ENCODE data around the gene KLC4. TPM values are rescaled to one million over a fixed set of nuclear protein-coding genes. Genes with fewer than 3 reads are reported as not detected.

Gene KLC4
- total RNA-seq, 2 experiments from 2014 or later, result 16.4 to 22.5 TPM

DNA sequence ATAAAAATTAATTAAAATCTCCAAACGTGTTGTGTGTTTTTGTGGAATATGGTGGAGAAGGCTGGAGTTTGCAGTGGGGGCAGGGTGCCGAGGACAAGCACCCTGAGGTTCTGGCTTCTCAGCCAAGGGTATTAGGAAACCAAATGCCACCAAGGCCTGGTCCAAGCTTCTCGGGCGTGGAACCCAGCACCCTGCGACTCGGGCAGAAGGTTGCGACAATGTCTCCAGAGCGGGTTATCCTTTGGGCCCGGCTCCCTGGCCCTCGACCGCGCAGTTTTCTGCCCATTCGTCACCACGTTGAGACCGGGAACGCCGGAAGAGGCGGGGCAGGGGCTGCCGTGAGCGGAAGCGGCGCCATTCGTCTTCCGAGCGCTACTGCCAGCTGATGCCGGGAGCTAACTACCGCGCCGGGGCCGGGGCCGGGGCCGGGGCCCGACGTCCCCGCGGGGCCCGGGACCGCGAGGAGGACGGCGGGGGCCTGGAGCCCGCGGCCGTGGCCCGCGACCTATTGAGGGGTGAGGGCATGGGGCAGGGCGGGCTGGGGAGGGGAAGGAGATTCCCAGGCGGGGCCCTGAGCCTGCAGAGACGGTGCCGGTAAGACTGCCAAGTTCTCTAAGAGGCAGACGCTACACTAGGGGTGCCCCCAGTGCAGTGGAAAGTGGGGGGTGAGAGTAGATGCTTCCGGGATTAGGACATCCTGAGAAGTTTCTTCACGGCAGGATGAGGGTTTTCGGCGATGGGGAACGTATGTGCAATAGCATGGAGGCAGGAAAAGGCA, 38.0 kb upstream of the KLC4 start, which contains the start of gene RRP36:
RRP36 (plus strand) TSS at position 354 of the 778 bp plus-strand sequence; CDS start at position 386, 32 bp downstream.
- peak within 1 kb of the TSS; percentile 78 for H2AFZ ChIP-seq (ENCODE audit: low read length)
- peaks cover 76% of the 10 kb centered on the region for H3K36me3 ChIP-seq (ENCODE audit: insufficient read depth, low read length)
- H3K4me3 ChIP-seq (ENCODE audit: low read depth, low read length, poor library complexity, severe bottlenecking), result peak within 1 kb of the TSS; percentile 99
- H3K79me2 ChIP-seq (ENCODE audit: insufficient read depth, low read depth, low read length), result peaks cover 35% of the 10 kb centered on the region
- ChIA-PET POLR2A (interaction anchor here (0.7 to 1.7 kb wide), 7 partner anchors 12 to 92 kb away, joined by 3 to 7 read pairs (median 5); partner anchors contain the start of genes CNPY3, KLC4, MRPL2 and PEX6), CTCF (ENCODE audit: unreplicated experiment) (interaction anchor here (0.6 kb wide), 1 partner anchor 402 kb away, joined by 3 read pairs; no protein-coding TSS in a partner anchor)
- intact Hi-C loops (cut with micrococcal nuclease; ENCODE audit: unreplicated experiment), result no loop called here
- no peaks in the 10 kb centered on the region for H3K9me2 ChIP-seq (ENCODE audit: insufficient read depth, low read length)
- H3K4me1 ChIP-seq (ENCODE audit: insufficient read depth, low read length, poor library complexity, severe bottlenecking), result peaks cover 22% of the 10 kb centered on the region
- H3K27ac ChIP-seq (ENCODE audit: low read depth, low read length, poor library complexity, severe bottlenecking), result peak within 1 kb of the TSS; percentile 80
- H3K4me2 ChIP-seq (ENCODE audit: low read length), result peak within 1 kb of the TSS; percentile 83
- BruUV-seq (replicated peaks), result no TSS peak
- no peaks in the 10 kb centered on the region for H4K20me1 ChIP-seq (ENCODE audit: insufficient read depth, low read length)
- DNase-seq (ENCODE audit: low spot score), result peak; percentile 80
- TF ChIP-seq EZH2phosphoT487 (IDR thresholded peaks at IDR 0.05; ENCODE audit: borderline replicate concordance, low read depth, low read length), result no peak
- TF ChIP-seq, protein P1, sequence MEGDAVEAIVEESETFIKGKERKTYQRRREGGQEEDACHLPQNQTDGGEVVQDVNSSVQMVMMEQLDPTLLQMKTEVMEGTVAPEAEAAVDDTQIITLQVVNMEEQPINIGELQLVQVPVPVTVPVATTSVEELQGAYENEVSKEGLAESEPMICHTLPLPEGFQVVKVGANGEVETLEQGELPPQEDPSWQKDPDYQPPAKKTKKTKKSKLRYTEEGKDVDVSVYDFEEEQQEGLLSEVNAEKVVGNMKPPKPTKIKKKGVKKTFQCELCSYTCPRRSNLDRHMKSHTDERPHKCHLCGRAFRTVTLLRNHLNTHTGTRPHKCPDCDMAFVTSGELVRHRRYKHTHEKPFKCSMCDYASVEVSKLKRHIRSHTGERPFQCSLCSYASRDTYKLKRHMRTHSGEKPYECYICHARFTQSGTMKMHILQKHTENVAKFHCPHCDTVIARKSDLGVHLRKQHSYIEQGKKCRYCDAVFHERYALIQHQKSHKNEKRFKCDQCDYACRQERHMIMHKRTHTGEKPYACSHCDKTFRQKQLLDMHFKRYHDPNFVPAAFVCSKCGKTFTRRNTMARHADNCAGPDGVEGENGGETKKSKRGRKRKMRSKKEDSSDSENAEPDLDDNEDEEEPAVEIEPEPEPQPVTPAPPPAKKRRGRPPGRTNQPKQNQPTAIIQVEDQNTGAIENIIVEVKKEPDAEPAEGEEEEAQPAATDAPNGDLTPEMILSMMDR (conservative IDR thresholded peaks at IDR 0.05; ENCODE audit: low read length), result no peak
- no peaks in the 10 kb centered on the region for H3K9me3 ChIP-seq (ENCODE audit: low read length)

DNA sequence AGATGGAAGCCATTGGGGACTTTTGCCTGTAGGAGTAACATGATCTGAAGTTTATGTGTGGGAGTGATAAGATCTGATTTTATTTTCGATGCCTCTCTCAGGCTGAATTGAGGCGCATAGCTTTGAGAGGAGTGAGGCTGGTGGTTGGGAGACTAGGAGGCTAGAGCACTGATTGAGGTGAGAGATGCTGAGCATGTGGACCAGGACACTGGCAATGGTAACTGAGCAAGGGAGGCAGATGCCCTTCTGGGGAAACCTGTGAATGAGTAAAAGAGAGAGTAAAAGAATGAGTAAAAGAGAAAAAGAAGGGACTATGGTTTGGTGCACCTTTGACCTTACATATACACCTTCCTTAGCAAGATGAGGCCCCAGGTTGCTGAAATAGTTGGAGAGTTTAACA, 35.0 kb upstream of the KLC4 start:
- peaks cover 20% of the 10 kb centered on the region for H3K4me1 ChIP-seq (ENCODE audit: insufficient read depth, low read length, poor library complexity, severe bottlenecking)
- H3K4me2 ChIP-seq (ENCODE audit: low read length), result no peak overlapping the region
- no peak overlapping the region for H2AFZ ChIP-seq (ENCODE audit: low read length)
- peaks cover 80% of the 10 kb centered on the region for H3K36me3 ChIP-seq (ENCODE audit: insufficient read depth, low read length)
- TF ChIP-seq, protein P1 (conservative IDR thresholded peaks at IDR 0.05; ENCODE audit: low read length), result no peak
- no peak for TF ChIP-seq EZH2phosphoT487 (IDR thresholded peaks at IDR 0.05; ENCODE audit: borderline replicate concordance, low read depth, low read length)
- no peak for DNase-seq (ENCODE audit: low spot score)
- no peak overlapping the region for H3K27ac ChIP-seq (ENCODE audit: low read depth, low read length, poor library complexity, severe bottlenecking)
- H3K4me3 ChIP-seq (ENCODE audit: low read depth, low read length, poor library complexity, severe bottlenecking), result no peak overlapping the region
- ChIA-PET CTCF (ENCODE audit: unreplicated experiment) (no interaction called here), POLR2A (interaction anchor here (0.6 kb wide), 1 partner anchor 397 kb away, joined by 3 read pairs; no protein-coding TSS in a partner anchor)
- H3K9me2 ChIP-seq (ENCODE audit: insufficient read depth, low read length), result no peaks in the 10 kb centered on the region
- no peaks in the 10 kb centered on the region for H4K20me1 ChIP-seq (ENCODE audit: insufficient read depth, low read length)
- no TSS peak for BruUV-seq (replicated peaks)
- no peaks in the 10 kb centered on the region for H3K9me3 ChIP-seq (ENCODE audit: low read length)
- H3K79me2 ChIP-seq (ENCODE audit: insufficient read depth, low read depth, low read length), result peaks cover 34% of the 10 kb centered on the region
- intact Hi-C loops (cut with micrococcal nuclease; ENCODE audit: unreplicated experiment), result no loop called here

DNA sequence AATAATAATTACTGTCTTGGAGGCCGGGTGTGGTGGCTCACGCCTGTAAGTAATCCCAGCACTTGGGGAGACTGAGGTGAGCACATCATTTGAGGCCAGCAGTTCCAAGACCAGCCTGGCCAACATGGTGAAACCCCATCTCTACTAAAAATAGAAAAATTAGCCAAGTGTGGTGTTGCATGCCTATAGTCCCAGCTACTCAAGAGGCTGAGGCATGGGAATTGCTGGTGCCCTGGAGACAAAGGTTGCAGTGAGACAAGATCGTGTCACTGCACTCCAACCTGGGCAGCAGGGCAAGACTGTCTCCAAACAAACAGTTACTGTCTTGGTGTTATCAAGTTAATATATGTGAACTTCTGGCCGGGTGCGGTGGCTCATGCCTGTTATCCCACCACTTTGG, 33.1 kb upstream of the KLC4 start:
- BruUV-seq (replicated peaks), result no TSS peak
- peaks cover 80% of the 10 kb centered on the region for H3K36me3 ChIP-seq (ENCODE audit: insufficient read depth, low read length)
- H3K9me3 ChIP-seq (ENCODE audit: low read length), result no peaks in the 10 kb centered on the region
- peaks cover 34% of the 10 kb centered on the region for H3K79me2 ChIP-seq (ENCODE audit: insufficient read depth, low read depth, low read length)
- no peak overlapping the region for H2AFZ ChIP-seq (ENCODE audit: low read length)
- H3K9me2 ChIP-seq (ENCODE audit: insufficient read depth, low read length), result no peaks in the 10 kb centered on the region
- intact Hi-C loops (cut with micrococcal nuclease; ENCODE audit: unreplicated experiment), result no loop called here
- no peaks in the 10 kb centered on the region for H4K20me1 ChIP-seq (ENCODE audit: insufficient read depth, low read length)
- TF ChIP-seq, protein P1 (conservative IDR thresholded peaks at IDR 0.05; ENCODE audit: low read length), result no peak
- TF ChIP-seq EZH2phosphoT487 (IDR thresholded peaks at IDR 0.05; ENCODE audit: borderline replicate concordance, low read depth, low read length), result no peak
- ChIA-PET CTCF (ENCODE audit: unreplicated experiment) (no interaction called here), POLR2A (no interaction called here)
- peaks cover 10% of the 10 kb centered on the region for H3K4me1 ChIP-seq (ENCODE audit: insufficient read depth, low read length, poor library complexity, severe bottlenecking)
- no peak for DNase-seq (ENCODE audit: low spot score)
- H3K4me2 ChIP-seq (ENCODE audit: low read length), result no peak overlapping the region
- no peak overlapping the region for H3K27ac ChIP-seq (ENCODE audit: low read depth, low read length, poor library complexity, severe bottlenecking)
- H3K4me3 ChIP-seq (ENCODE audit: low read depth, low read length, poor library complexity, severe bottlenecking), result no peak overlapping the region

All from OCI-LY7 (cell line).